ENCODE results near the gene ZSWIM4.

- no peak for TF ChIP-seq CTCF (IDR thresholded peaks at IDR 0.05)
- no peak for TF ChIP-seq POLR2AphosphoS5 (IDR thresholded peaks at IDR 0.05; ENCODE audit: low read depth, low read length)
Measured at GRCh38 chr19:13830114-13830740, 35.0 kb downstream of the ZSWIM4 start.

Measured in Panc1 (cell line).